ENCODE measurements around the gene HDAC5. TPM values are rescaled to one million over a fixed set of nuclear protein-coding genes. Genes with fewer than 3 reads are reported as not detected.

HDAC5 gene
- total RNA-seq, 1 experiment from 2014 or later = 16.9 TPM

DNA sequence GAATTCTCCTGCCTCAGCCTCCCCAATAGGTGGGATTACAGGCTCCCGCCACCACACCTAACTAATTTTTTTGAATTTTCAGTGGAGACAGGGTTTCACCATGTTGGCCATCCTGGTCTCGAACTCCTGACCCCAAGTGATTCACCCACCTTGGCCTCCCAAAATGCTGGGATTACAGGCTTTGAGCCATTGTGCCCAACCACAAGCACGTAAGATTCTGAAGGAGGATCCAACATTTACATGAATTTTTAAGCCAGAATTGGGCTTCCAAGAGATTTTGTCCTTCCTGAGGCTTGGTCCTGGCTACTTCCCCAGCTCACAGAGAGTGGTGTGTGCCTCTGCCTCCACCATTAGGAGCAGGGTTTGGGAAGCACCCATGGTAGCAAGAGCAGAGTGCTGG is 41.8 kb downstream of the HDAC5 start:
- H3K9me3 ChIP-seq (ENCODE audit: low read depth, low read length, poor library complexity, severe bottlenecking) = no peaks in the 10 kb centered on the region
- no peak overlapping the region for H3K27ac ChIP-seq (ENCODE audit: low read depth, low read length, poor library complexity, severe bottlenecking)
- no peaks in the 10 kb centered on the region for H3K27me3 ChIP-seq (replicated peaks; ENCODE audit: insufficient read depth, low read depth, low read length, poor library complexity)
- intact Hi-C loops (cut with micrococcal nuclease; ENCODE audit: unreplicated experiment) = no loop called here
- ChIA-PET CTCF (no interaction called here), POLR2A (ENCODE audit: low non-redundant PET) (no interaction called here)
- no TSS peak for BruUV-seq (replicated peaks)
- DNase-seq (ENCODE audit: low spot score) = no peak
- peaks cover 10% of the 10 kb centered on the region for H3K4me1 ChIP-seq (ENCODE audit: insufficient read depth, low read length, poor library complexity, severe bottlenecking)
- H3K36me3 ChIP-seq (ENCODE audit: insufficient read depth, low read length, poor library complexity, severe bottlenecking) = peaks cover 3% of the 10 kb centered on the region
- H3K4me3 ChIP-seq (ENCODE audit: low read depth, low read length, poor library complexity, severe bottlenecking) = no peak overlapping the region
- TF ChIP-seq, protein P1, sequence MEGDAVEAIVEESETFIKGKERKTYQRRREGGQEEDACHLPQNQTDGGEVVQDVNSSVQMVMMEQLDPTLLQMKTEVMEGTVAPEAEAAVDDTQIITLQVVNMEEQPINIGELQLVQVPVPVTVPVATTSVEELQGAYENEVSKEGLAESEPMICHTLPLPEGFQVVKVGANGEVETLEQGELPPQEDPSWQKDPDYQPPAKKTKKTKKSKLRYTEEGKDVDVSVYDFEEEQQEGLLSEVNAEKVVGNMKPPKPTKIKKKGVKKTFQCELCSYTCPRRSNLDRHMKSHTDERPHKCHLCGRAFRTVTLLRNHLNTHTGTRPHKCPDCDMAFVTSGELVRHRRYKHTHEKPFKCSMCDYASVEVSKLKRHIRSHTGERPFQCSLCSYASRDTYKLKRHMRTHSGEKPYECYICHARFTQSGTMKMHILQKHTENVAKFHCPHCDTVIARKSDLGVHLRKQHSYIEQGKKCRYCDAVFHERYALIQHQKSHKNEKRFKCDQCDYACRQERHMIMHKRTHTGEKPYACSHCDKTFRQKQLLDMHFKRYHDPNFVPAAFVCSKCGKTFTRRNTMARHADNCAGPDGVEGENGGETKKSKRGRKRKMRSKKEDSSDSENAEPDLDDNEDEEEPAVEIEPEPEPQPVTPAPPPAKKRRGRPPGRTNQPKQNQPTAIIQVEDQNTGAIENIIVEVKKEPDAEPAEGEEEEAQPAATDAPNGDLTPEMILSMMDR (conservative IDR thresholded peaks at IDR 0.05; ENCODE audit: low read depth, low read length) = no peak
- TF ChIP-seq EZH2 (IDR thresholded peaks at IDR 0.05; ENCODE audit: borderline replicate concordance, low read depth, low read length, poor library complexity, severe bottlenecking) = no peak

DNA sequence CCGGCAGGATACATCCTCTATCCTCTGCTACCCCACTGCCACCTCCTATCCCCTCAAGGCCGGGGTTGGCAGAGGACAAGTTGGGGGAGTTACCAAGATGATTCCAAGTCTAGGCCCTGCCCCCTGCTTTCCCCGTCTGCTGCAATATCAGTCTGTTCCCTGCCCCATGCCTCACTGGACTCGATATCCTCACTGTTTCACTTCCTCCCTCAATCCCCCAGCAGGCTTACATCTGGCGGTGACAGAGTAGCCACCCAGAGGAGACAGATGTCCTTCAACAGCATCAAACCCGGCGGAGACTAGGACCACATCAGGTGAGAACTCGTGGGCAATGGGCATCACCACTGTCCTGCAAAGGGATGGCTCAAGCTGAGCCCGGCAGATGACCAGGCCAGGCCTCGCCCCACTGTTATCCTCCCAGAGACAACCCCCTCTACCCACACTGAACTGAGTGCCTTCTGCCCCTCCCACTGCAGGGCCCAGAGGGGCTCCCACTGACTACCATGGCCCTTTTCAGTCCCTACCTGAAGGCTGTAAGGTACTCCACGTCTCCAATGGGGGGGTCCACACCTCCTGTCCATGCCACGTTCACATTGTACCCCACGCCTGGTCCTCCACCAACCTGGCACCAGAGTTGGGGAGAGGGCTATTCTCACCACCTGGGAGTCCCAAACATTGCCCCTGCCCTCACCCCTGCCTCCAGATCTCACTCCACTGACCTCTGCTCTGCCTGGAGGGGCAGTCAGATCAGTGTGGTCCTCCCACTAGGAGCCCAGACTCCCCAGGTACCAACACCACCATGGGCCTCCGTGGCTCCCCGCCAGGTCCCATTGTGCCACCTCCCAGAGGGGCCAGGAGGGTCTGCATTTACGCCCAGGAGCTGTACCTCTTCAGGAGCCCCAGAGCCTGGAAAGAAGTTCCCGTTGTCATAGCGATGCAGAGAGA is 43.3 kb downstream of the HDAC5 start:
- peaks cover 3% of the 10 kb centered on the region for H3K36me3 ChIP-seq (ENCODE audit: insufficient read depth, low read length, poor library complexity, severe bottlenecking)
- H3K9me3 ChIP-seq (ENCODE audit: low read depth, low read length, poor library complexity, severe bottlenecking) = no peaks in the 10 kb centered on the region
- BruUV-seq (replicated peaks) = no TSS peak
- intact Hi-C loops (cut with micrococcal nuclease; ENCODE audit: unreplicated experiment) = no loop called here
- POLR2A ChIA-PET (ENCODE audit: low non-redundant PET) = no interaction called here
- no peak overlapping the region for H3K27ac ChIP-seq (ENCODE audit: low read depth, low read length, poor library complexity, severe bottlenecking)
- TF ChIP-seq, protein P1 (conservative IDR thresholded peaks at IDR 0.05; ENCODE audit: low read depth, low read length) = no peak
- no peak for TF ChIP-seq EZH2 (IDR thresholded peaks at IDR 0.05; ENCODE audit: borderline replicate concordance, low read depth, low read length, poor library complexity, severe bottlenecking)
- CTCF ChIA-PET = no interaction called here
- no peaks in the 10 kb centered on the region for H3K27me3 ChIP-seq (replicated peaks; ENCODE audit: insufficient read depth, low read depth, low read length, poor library complexity)
- no peak overlapping the region for H3K4me3 ChIP-seq (ENCODE audit: low read depth, low read length, poor library complexity, severe bottlenecking)
- DNase-seq (ENCODE audit: low spot score) = no peak
- no peaks in the 10 kb centered on the region for H3K4me1 ChIP-seq (ENCODE audit: insufficient read depth, low read length, poor library complexity, severe bottlenecking)

DNA sequence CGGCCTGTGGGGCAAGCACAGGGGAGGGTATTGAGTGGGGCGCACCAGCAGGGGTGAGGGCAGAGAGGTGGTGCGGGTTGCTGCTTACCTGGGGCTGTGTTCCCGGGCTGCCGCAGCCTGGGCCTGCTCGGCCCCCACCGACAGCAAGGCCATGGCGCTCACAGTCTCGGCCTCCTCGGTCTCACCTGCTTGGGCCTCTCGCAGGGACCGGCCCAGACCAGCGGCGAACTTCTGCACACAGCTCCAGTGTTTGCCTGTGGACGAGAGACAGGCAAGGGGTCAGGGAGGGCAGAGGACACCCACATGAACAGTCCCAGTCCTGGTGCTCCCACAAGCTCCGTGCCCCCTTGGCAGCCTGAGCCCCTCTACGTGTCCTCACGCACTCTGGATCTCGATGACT is 45.0 kb downstream of the HDAC5 start:
- no peak overlapping the region for H3K27ac ChIP-seq (ENCODE audit: low read depth, low read length, poor library complexity, severe bottlenecking)
- no peaks in the 10 kb centered on the region for H3K4me1 ChIP-seq (ENCODE audit: insufficient read depth, low read length, poor library complexity, severe bottlenecking)
- intact Hi-C loops (cut with micrococcal nuclease; ENCODE audit: unreplicated experiment) = no loop called here
- POLR2A ChIA-PET (ENCODE audit: low non-redundant PET) = no interaction called here
- no peaks in the 10 kb centered on the region for H3K27me3 ChIP-seq (replicated peaks; ENCODE audit: insufficient read depth, low read depth, low read length, poor library complexity)
- H3K9me3 ChIP-seq (ENCODE audit: low read depth, low read length, poor library complexity, severe bottlenecking) = no peaks in the 10 kb centered on the region
- CTCF ChIA-PET = no interaction called here
- peaks cover 1% of the 10 kb centered on the region for H3K36me3 ChIP-seq (ENCODE audit: insufficient read depth, low read length, poor library complexity, severe bottlenecking)
- TF ChIP-seq, protein P1 (conservative IDR thresholded peaks at IDR 0.05; ENCODE audit: low read depth, low read length) = no peak
- no peak for TF ChIP-seq EZH2 (IDR thresholded peaks at IDR 0.05; ENCODE audit: borderline replicate concordance, low read depth, low read length, poor library complexity, severe bottlenecking)
- BruUV-seq (replicated peaks) = no TSS peak
- H3K4me3 ChIP-seq (ENCODE audit: low read depth, low read length, poor library complexity, severe bottlenecking) = no peak overlapping the region
- DNase-seq (ENCODE audit: low spot score) = no peak
